ENCODE measurements around the gene TARS1.

- no peak for TF ChIP-seq JUN (CRISPR knock-in tag; IDR thresholded peaks at IDR 0.05)
- TF ChIP-seq NFE2L1 (CRISPR knock-in tag; IDR thresholded peaks at IDR 0.05): no peak
- TF ChIP-seq, protein P1, sequence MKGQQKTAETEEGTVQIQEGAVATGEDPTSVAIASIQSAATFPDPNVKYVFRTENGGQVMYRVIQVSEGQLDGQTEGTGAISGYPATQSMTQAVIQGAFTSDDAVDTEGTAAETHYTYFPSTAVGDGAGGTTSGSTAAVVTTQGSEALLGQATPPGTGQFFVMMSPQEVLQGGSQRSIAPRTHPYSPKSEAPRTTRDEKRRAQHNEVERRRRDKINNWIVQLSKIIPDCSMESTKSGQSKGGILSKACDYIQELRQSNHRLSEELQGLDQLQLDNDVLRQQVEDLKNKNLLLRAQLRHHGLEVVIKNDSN (CRISPR knock-in tag; IDR thresholded peaks at IDR 0.05): no peak
- TF ChIP-seq CTCF (IDR thresholded peaks at IDR 0.05): no peak
- TF ChIP-seq USF2 (CRISPR knock-in tag; IDR thresholded peaks at IDR 0.05): no peak
Observed at GRCh38 chr5:33415811-33416354, 24.9 kb upstream of the TARS1 start.

Measured in WTC11 (cell line).